Myocyte (in vitro differentiated cells): Measurements from ENCODE around the gene PAPPA. TPM values are rescaled to one million over a fixed set of nuclear protein-coding genes. Genes with fewer than 3 reads are reported as not detected.

Source experiments
- DNase-seq: peaks from one replicate; pipeline ENCODE4 v3.0.0-alpha.2; 2012; ENCODE audit warnings: low read depth
- total RNA-seq: library from RNA; depleted of rRNA; stranded (reverse); fragments of >200 nt; gene quantifications from 2 replicates; pipeline ENCODE4 v1.2.3, GENCODE V29; 2014

PAPPA gene
- total RNA-seq, 1 donor from 2014 or later: 4.5 TPM

DNA sequence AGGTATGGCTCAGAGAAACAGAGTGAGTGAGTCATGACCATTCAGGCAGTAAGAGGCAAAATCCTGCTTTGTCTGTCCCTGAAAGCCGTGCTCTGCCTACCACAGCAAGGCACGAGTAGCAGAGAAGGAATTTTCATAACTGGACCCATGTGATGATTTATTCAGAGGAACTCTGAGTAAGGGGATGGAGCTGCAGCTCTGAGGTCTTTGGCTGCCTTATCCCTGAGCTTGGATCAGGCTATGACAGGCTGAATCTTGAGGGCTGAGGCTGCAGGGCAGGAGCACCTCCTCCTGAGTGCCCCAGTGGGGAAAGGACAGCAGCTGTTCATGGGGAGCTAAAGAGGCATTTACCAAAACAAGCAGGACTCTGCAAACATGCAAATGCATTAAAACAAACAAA is 183.4 kb downstream of the PAPPA start:
- DNase-seq: peak; percentile 61

DNA sequence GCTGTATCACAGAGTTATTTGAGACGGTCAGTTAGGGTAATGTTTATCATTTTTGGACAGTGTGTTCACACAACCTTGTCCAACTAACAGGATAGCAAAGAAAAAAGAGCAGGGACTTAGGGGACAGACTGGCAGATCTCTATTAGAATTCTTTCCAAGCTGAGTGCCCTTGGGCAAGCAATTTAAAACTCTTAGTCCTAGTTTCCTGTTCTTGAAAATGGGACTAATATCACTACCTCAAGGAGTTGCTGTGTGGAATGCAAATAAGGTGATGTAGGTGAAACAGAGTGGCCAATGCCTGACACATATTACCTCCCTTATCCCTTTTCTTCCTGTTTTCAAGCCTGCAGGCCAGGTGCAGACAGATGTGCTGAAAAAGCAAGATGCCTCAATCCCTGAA is 186.7 kb downstream of the PAPPA start:
- no peak for DNase-seq

DNA sequence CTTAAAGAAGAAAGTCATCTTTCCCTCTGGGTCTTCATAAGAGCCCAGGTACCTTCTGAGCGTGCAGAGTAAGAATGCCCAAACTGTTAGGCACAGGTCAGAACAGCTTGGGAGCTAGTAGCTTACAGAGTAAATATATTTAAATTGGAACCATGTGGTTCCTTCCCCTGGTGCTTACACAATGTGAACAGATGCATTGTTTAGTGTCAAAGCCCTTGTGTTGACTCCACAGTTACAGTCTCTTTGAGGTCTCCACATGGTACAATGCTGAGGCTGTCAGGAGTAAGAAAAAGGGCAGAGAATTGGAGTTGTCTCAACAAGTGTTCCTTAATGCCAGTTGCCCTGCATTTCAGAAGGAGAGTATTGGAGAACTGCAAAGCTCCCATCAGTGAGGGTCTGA is 188.5 kb downstream of the PAPPA start:
- DNase-seq: no peak

DNA sequence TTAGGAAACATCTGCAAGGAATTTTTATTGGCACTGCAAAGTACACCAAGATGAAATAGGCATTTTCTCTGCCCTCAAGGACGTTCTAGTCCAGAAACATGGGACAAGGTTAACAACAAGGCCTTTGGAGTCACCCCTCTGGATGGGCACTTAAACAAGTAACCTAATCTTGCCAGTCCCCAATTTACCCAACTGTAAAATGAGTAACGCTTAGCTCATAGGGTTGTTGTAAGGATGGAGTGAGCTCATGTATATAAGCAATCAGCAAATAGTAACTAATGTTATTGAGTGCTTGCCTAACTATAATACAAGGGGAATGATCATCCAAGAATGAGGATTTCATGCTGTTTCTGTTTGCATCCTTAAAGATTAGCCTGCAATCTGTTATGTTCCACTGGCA is 189.3 kb downstream of the PAPPA start:
- DNase-seq: no peak

DNA sequence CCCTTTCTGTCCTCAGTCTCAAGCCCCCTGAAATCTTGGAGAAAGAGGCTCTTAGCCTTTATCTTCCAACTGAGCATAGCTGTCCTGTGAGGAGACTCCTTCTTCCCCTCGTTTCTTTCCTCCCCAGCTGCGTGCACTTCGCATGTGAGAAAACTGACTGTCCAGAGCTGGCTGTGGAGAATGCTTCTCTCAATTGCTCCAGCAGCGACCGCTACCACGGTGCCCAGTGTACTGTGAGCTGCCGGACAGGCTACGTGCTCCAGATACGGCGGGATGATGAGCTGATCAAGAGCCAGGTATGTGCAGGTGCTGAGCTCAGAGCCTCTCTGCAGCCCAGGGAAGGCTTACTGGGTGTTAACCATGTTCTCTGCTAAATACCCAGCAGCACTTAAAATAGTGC is 190.8 kb downstream of the PAPPA start:
- DNase-seq: no peak

DNA sequence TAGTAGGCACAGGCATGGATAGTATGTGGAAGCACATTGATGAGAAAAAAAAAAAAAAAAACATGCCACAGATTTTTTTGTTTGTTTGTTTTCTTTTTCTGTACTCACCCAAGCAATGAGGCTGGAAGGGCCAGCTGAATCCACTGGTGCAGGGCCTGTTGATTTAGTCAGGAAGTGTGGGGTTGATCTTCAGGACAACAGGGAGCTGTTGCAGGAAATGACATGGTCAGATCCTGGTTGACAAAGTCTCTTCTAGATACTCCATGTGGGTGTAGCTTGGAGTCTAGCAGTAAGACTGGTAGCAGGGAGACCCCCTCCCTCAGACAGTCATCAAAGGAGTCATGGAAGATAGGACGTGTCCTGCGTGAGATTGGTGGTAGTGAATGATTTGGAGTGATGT is 191.8 kb downstream of the PAPPA start:
- DNase-seq: no peak

DNA sequence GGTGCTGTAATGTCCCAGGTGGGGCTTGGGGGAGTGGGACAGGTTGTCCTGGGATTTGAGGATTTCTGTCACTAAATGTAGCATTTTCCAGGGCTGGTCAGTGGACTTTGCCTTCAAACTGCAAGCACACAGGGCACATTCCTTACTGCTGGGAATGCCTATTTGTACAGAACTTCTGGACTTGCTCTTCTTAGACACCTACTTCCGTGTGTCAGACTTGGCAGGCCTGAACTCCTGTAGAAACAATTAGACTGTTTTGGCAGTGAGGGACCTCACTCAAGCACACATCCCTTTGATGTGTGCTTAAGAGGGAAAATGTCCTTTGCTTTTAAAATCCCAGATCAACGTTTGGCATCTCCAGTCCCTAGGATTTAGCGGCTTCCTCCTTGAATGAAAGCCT is 192.2 kb downstream of the PAPPA start:
- DNase-seq: no peak

DNA sequence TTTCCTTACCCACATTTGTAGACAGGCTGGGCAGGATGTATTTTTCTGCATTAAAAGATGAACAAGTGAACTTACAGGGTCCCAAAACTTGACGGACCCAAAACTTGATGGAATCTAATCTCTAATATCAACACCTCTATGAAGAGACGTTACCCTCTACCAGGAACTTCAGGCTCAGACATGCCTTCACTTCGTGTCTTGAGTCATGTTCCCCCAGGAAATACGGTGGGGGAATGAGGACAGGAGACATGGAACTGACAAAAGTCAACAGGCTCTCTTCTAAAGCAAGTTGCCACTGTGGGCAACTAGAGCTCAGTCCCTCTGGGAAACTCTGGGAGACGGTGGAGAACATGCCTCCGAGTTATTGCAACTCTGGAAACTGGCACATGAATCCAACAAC is 196.1 kb downstream of the PAPPA start:
- no peak for DNase-seq

DNA sequence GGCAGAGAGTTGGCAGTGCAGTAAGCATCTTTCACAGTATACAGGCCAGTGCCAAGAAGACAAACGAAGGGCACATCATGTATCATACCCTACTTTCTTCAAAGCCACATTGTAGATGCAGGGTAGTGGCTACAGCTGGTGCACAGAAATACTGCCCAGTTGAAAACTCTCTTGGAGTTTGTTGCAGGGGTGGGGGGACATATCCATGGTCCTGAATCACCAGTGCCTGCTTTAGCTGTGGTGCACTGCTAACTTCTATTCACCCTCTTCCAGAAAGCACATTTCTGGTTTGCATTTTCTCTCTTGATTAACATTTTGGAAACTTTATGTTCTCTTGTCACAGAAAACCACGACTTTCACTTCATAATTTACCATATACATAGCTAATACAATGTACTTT is 196.6 kb downstream of the PAPPA start:
- peak; percentile 35 for DNase-seq

DNA sequence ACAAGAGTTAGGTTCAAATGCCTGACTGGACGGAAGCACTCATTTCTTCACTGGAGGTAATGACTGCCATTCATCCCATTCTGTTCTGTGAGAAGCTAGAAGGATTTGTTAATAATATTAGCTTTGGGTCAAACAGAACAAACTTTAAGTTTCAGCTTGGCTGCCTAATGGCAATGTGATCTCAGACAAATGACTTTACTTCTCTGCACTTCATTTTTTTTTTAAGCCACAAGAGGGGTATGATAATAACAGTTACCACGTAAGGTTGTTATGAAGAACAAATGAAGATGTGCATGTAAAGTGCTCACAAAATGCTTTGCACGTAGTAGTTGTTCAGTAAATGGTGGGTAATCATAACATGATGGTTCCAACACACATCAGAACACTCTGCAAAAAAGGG is 199.4 kb downstream of the PAPPA start:
- no peak for DNase-seq

DNA sequence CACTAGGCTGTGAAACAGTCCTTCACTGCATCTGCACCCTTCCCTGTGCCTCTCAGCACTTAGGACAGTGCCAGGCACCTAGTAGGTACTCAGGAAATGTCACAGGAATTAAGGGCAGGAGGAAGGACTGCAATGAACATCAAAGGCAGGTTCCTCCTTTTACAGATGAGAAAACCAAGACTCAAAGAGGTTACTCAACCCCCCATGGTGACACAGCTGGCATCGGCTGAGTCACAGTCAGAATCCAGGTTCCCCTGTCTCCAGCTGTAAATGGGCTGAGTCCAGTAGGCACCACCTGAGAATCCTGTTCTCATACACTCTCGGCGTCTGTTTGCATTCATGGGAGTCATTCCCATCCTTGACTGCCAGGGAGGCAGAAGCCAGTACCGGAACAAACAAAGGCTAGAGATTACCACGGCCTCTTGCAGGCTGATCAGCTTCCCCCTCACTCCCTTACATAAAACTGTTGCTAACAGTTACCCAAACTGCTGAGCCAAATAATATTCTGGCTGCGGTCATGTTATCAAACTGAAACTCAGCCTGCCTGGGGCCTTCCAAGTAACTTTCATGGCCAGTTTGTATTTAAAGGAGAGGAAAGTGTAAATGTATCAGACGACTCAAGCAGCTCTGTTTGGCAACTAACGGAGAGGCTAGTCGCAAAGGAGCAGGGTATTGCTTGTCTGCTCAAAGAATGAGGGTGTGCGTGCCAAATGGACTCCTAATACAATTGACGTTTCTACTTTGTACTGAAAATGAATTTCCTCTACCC is 201.7 kb downstream of the PAPPA start:
- DNase-seq: no peak

DNA sequence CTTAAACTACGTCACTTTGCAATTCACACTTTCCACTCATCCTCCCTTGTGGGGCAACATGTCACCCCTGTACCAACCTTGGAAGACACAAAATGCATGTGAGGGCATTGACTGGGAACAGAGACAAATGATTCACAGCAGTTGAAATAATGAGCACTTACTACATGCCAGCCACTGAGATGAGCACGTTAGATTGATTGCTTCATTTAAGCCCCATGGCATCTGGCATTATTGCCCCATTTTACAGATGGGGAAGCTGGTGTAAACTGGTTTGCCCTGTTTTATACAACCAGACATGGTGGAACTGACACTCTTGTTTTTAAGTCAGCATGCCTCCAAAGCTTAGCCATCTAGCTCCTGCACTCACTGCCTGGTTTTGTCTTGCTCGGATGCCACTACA is 204.7 kb downstream of the PAPPA start:
- no peak for DNase-seq

DNA sequence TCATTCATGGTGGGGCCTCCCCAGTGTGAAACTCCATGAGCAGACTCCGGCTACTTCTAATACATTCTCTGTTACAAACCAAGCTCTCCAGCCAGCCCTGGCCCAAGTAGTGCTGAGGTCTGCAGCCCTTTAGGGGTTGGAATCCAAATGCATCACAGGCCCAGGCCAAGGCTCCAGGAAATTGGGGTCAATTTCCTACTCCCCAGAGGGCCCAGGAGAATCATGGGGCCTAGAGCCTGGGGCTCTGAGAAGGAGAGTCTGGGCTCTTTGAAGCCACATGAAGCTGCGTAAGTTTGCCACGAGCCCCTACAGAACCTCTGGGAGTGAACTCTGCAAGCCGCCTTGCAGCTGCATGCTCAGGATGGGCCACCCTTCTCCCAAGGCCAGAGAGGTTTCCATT is 206.4 kb downstream of the PAPPA start:
- no peak for DNase-seq

DNA sequence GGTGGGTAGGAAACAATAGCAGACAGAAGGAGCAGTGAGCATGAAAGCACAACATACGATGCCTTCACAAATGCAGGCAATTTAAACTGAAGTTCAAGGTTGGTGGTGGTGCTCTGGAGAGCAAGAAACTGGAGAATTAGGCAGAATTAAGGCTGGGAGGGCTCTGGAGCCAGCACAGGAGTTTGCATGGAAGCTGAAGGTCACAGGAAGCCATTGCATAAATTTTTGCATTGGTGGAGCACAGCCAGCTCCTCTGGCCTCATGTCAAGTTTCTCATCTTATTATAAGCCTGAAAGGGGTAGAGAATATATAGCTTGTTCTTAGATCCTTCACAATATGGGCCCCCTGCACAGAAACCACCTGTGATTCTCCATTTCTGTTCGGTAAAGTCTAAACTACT is 207.4 kb downstream of the PAPPA start:
- DNase-seq: no peak

DNA sequence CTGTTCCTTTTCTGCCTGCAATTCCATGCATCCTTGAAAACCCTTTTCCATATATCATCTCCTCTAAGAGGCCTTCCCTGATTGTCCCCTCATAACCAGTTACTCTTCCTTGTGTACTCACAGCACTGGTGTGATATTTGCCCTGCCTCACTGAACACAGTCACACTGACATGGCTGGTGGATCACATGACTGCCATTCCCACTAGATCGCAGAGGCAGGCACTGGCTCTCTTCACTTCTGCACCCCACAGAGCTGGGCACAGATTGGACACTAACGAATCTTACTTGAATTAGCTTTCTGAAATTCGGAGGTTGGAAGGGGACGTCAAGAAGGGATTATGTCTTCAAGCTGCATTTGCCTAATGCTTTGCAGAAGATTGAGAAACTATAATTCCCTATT is 208.0 kb downstream of the PAPPA start:
- no peak for DNase-seq

DNA sequence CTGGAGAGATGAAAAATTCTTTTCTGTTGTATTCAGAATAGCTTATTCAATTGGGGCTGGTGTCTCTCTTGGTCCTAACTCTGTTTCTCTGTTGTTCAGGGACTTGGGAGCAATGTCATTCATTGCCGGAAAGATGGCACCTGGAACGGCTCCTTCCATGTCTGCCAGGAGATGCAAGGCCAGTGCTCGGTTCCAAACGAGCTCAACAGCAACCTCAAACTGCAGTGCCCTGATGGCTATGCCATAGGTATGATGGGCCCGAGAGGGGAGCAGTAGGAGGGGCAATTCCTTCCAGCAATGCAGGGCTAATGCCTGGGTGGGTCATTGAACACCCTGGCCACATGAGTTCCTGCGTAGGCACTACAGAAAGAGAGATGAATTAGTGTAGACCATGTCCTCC is 208.9 kb downstream of the PAPPA start:
- DNase-seq: no peak

DNA sequence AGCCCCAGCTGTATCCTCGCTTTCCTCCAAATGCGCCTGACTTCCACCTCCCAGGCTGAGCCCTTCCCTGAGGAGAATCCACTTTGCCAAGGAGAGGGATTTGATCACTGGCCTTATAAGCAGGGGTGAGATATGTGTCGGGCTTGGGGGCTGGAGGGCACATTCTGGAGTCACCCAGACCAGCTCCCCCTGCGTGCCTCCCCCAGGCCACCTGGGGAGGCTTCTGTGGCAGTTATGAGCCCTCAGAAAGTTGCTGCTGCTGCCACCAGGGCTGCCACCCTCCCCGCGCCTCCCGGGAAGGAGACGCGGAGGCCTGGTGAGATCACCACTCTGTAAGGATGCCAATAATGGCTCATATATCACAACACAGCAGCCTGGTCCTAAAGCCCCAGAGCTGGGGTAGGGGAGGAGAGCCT is 211.5 kb downstream of the PAPPA start:
- DNase-seq: peak; percentile 84

DNA sequence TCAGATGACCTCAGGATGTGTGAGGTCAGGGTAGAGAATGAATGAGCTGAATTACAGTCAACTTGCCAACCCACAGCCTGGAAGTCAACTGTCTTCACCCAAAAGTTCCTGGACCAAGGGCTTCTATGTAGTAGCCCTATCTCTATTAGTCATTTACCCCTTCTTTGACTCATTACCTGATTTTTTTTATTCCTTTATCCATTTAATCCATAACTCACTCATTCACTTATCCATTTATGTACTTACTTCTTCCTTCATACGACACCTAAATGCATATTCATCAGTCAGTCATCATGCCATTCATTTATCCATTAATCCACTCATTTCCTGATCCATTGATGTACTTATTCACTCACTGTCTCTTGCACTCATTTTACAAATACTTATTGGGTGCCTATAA is 212.7 kb downstream of the PAPPA start:
- DNase-seq: no peak

DNA sequence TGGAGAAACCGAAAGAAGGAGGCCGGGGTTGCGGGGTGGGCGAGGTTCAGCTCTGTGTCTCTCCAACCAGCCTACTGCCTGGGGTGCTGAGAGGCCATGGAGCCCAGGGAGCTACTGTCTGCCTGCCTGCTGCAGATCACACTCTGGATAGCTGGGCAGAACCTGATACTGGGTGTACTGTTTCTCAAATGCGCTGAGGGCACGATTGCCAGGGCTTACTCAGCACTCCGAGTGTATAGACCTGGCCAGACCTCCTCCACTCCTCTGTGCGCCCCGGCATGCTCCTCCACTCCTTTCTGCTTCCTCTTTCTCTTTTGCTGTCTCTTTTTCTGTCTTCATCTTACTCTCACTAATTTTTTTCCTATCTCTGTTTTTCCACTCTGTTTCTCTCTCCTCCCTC is 215.1 kb downstream of the PAPPA start:
- peak; percentile 5 for DNase-seq

DNA sequence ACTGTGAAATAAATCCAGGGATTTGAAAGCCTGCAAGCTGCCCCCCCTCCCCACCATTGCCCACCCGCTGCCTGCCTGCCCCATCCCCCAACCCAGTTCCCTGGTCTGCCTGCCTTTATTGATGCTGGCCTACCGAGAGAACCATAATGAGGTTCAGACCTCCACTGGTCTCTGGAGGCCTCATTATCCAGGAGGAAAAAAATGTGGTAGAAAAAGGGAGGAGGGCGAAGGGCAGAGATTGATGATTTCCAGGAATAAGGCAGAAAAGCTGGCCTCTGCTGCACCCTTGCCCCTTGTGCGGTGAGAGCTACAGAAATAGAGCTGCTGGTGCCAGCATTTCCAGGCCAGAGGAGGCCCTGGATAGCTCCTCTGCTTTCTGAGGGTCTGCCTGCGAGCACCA is 216.1 kb downstream of the PAPPA start:
- no peak for DNase-seq

DNA sequence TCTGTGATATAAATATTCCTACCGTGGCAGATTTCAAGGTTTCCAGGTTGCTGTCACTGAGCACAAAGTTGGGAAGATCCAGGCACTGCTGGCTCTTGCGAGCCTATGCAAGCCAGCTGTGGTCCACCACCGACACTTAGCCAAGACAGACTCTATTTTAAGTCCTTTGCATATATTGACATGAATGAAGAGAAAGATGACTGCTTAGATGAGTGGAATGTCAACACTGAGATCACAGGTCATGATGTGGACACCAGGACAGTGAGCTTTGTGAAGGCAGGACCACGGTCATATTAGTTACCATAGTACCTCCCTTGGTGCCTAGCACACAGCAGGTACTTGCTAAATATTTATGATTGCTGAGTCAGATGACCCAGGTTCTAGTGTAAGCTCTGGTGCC is 217.0 kb downstream of the PAPPA start:
- DNase-seq: no peak

DNA sequence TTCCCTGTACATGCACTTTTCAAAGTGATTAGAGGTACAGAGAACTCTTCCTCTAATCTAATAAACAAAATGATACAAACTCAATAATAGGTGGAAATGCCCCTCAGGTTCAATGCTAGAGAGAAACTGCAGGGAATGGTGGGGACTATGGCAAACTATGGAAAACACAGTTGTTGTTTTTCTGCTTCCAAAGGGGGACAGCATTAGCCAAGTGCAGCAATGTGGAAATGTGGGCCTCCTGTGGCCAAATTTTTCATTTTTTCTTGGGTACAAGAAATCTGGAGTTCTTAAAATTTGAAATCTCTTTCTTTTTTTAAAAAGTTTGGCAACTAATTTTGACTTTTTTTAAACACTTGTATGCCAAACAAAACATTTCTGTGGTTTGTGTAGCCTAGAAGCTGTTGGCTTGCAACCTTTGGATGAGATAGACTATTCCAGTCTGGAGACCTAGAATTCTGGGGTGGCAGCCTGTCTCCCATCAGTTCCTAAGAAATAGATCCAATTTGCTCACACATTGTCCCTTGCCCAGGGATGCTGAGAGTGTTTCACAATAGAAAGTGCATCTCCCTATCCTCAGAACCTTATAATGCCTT is 218.6 kb downstream of the PAPPA start:
- DNase-seq: no peak

DNA sequence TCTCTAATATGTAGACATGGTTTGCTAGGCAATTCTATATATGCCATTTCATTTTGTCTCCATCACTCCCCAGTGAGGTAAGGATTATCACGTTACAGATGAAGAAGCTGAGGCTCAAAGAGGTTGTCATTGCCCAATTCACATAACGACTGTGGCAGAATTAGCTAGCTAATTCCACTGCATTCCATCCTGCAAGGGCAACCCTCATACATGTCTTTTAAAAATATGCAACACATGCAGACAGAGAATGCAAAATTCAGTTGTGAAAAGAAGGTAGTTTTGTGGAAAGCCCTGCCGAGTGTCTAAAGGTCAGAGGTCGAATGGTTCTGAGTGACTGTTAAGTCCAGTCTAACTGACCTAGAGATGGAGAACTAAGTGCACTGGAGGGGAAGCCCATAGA is 219.2 kb downstream of the PAPPA start:
- no peak for DNase-seq
